ENCODE measurements around the gene APRT. TPM values are rescaled to one million over a fixed set of nuclear protein-coding genes. Genes with fewer than 3 reads are reported as not detected.
A peak's percentile ranks its signal among the peaks of the same experiment; 100 is the strongest.

APRT gene
- total RNA-seq, 1 experiment from 2014 or later, result 134 TPM

- CTCF ChIA-PET, result no interaction called here
- Histone ChIP-seq H3K4me3 (ENCODE audit: low read depth, low read length, poor library complexity, severe bottlenecking) (no peak overlapping the region), H3K9me3 (ENCODE audit: low read depth, low read length, poor library complexity, severe bottlenecking) (no peaks in the 10 kb centered on the region), H3K36me3 (ENCODE audit: insufficient read depth, low read length, poor library complexity, severe bottlenecking) (peaks cover 60% of the 10 kb centered on the region), H3K27me3 (replicated peaks; ENCODE audit: insufficient read depth, low read depth, low read length, poor library complexity) (no peaks in the 10 kb centered on the region), H3K27ac (ENCODE audit: low read depth, low read length, poor library complexity, severe bottlenecking) (no peak overlapping the region), H3K4me1 (ENCODE audit: insufficient read depth, low read length, poor library complexity, severe bottlenecking) (peaks cover 22% of the 10 kb centered on the region)
- intact Hi-C loops (cut with micrococcal nuclease; ENCODE audit: unreplicated experiment), result no loop called here
- TF ChIP-seq CTCF (conservative IDR thresholded peaks at IDR 0.05; ENCODE audit: low read depth, low read length) (no peak), EZH2 (IDR thresholded peaks at IDR 0.05; ENCODE audit: borderline replicate concordance, low read depth, low read length, poor library complexity, severe bottlenecking) (no peak)
- POLR2A ChIA-PET (ENCODE audit: low non-redundant PET), result interaction anchor here (0.6 kb wide), 1 partner anchor 313 kb away, joined by 4 read pairs; no protein-coding TSS in a partner anchor
- DNase-seq (ENCODE audit: low spot score), result no peak
- no TSS peak for BruUV-seq (replicated peaks)
Observed at GRCh38 chr16:88807626-88808453, 3.9 kb downstream of the APRT start.

DNA sequence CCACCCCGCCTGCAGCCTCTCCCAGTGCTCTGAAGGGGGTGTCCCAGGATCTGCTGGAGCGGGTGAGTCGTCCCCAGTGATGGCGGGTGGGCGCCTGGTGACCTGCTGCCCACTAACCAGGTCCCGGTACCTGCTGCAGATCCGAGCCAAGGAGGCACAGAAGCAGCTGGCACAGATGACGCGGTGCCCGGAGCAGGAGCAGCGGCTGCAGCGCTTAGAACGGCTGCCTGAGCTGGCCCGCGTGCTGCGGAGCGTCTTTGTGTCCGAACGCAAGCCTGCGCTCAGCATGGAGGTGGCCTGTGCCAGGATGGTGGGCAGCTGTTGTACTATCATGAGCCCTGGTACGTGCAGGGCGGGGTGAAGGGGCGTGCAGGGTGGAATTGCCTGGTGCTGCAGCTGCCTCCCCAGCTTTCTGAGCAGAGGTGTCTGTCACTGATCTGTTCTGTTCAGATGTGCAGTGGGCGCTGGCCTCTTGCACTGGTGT lies 4.5 kb downstream of the APRT start:
- no peak for DNase-seq (ENCODE audit: low spot score)
- Histone ChIP-seq H3K27ac (ENCODE audit: low read depth, low read length, poor library complexity, severe bottlenecking) (no peak overlapping the region), H3K4me3 (ENCODE audit: low read depth, low read length, poor library complexity, severe bottlenecking) (no peak overlapping the region), H3K36me3 (ENCODE audit: insufficient read depth, low read length, poor library complexity, severe bottlenecking) (peaks cover 60% of the 10 kb centered on the region), H3K4me1 (ENCODE audit: insufficient read depth, low read length, poor library complexity, severe bottlenecking) (peaks cover 22% of the 10 kb centered on the region), H3K9me3 (ENCODE audit: low read depth, low read length, poor library complexity, severe bottlenecking) (no peaks in the 10 kb centered on the region), H3K27me3 (replicated peaks; ENCODE audit: insufficient read depth, low read depth, low read length, poor library complexity) (no peaks in the 10 kb centered on the region)
- BruUV-seq (replicated peaks), result no TSS peak
- CTCF ChIA-PET, result no interaction called here
- POLR2A ChIA-PET (ENCODE audit: low non-redundant PET), result no interaction called here
- intact Hi-C loops (cut with micrococcal nuclease; ENCODE audit: unreplicated experiment), result no loop called here
- TF ChIP-seq CTCF (conservative IDR thresholded peaks at IDR 0.05; ENCODE audit: low read depth, low read length), result no peak
- no peak for TF ChIP-seq EZH2 (IDR thresholded peaks at IDR 0.05; ENCODE audit: borderline replicate concordance, low read depth, low read length, poor library complexity, severe bottlenecking)

DNA sequence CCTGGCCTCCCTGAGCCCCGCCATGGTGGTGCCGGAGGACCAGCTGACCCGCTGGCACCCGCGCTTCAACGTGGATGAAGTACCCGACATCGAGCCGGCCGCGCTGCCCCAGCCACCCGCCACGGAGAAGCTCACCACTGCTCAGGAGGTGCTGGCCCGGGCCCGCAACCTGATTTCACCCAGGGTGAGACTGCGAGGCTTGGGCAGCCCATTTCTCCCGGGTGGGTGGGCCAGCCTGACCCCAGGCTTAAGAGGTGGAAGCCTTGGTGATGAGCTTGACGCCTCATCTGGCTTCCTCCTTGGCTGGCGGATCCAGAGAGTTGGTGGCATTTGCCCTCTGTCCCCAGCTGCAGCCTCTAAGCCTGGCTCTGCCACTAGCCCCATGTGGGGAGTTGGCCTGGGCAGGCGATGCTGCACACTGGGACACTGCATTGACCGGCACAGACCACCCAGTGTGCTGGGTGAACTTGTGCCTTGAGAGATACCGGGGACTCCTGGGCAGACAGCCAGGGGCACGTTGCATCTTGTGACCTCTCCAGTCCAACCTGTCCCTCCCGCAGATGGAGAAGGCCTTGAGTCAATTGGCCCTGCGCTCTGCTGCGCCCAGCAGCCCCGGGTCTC lies 5.1 kb downstream of the APRT start:
- TF ChIP-seq EZH2 (IDR thresholded peaks at IDR 0.05; ENCODE audit: borderline replicate concordance, low read depth, low read length, poor library complexity, severe bottlenecking), result no peak
- TF ChIP-seq CTCF (conservative IDR thresholded peaks at IDR 0.05; ENCODE audit: low read depth, low read length), result no peak
- Histone ChIP-seq H3K27me3 (replicated peaks; ENCODE audit: insufficient read depth, low read depth, low read length, poor library complexity) (no peaks in the 10 kb centered on the region), H3K36me3 (ENCODE audit: insufficient read depth, low read length, poor library complexity, severe bottlenecking) (peaks cover 60% of the 10 kb centered on the region), H3K9me3 (ENCODE audit: low read depth, low read length, poor library complexity, severe bottlenecking) (no peaks in the 10 kb centered on the region), H3K4me1 (ENCODE audit: insufficient read depth, low read length, poor library complexity, severe bottlenecking) (peaks cover 22% of the 10 kb centered on the region), H3K4me3 (ENCODE audit: low read depth, low read length, poor library complexity, severe bottlenecking) (no peak overlapping the region), H3K27ac (ENCODE audit: low read depth, low read length, poor library complexity, severe bottlenecking) (peak overlapping the region; percentile 92)
- no TSS peak for BruUV-seq (replicated peaks)
- intact Hi-C loops (cut with micrococcal nuclease; ENCODE audit: unreplicated experiment), result no loop called here
- ChIA-PET POLR2A (ENCODE audit: low non-redundant PET) (no interaction called here), CTCF (no interaction called here)
- DNase-seq (ENCODE audit: low spot score), result no peak
